SIG-M5 (cell line): Measurements from ENCODE around the gene KCNJ16.

Source experiments
- DNase-seq: peaks from one replicate; lab custom pipeline; 2025; lab: John Stamatoyannopoulos, UW

Gene KCNJ16

GRCh38 chr17:70130289-70130688, 55.3 kb downstream of the KCNJ16 start:
- no peak for DNase-seq

GRCh38 chr17:70132505-70132904, 57.5 kb downstream of the KCNJ16 start:
- no peak for DNase-seq

DNA sequence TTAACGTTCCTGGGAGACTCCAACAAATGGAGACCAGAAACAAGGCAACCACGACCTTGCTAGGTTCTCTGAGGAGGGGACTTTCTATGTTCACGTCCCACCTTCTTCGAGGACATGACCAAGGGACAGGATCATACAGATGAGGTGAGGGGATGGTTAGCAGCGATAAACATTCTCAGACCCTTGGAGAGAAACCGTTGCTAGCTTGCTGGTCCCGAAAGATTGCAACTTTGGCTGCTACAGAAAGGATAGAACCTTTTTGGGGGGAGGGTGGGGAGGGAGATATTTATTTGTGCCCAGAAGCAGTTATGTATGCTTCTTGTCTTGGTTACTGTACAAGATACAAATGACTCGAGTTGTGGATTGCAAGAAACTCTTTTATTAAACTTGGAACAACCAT, 59.0 kb downstream of the KCNJ16 start:
- no peak for DNase-seq

GRCh38 chr17:70134777-70135176, 59.8 kb downstream of the KCNJ16 start:
- no peak for DNase-seq

- no peak for DNase-seq
Observed at GRCh38 chr17:70136131-70136530, 61.1 kb downstream of the KCNJ16 start.

DNA sequence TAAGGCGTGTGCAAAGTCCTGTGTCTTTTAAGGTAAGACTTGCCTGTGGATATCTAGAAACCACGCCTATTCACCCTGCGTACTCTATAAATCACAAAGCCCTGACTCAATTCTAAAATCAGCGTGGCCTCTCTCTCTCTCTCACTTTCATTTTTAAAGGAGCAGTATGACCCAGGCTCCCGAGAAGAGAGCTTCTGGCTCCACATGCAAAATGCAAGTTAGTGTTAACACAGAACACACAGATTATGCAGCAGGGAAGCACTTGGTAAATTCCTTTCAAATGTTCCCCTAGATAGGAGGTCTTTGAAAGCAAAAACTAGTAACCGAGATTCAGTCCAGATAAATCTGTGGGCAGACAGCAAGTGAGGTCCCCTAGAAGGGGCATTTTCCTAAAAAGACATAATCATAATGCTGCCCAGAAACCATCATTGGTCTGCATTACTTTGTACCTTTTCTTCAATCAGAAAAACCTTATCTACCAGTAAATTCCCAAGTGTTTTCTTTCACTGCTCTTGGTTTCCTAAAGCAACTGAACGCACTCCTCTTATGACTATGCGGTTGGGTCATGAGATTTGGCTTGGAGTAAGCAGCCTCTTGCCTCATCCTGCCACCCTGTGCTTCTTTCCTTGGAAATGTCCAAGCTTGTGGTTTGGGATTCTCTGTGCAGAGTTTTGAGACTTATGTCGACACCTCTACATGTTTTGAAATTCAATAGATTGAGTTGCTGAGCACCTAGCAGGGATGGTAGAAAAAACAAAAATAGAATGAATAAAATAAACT, 62.6 kb downstream of the KCNJ16 start:
- DNase-seq: no peak

GRCh38 chr17:70138291-70138865, 63.4 kb downstream of the KCNJ16 start:
- DNase-seq: no peak

DNA sequence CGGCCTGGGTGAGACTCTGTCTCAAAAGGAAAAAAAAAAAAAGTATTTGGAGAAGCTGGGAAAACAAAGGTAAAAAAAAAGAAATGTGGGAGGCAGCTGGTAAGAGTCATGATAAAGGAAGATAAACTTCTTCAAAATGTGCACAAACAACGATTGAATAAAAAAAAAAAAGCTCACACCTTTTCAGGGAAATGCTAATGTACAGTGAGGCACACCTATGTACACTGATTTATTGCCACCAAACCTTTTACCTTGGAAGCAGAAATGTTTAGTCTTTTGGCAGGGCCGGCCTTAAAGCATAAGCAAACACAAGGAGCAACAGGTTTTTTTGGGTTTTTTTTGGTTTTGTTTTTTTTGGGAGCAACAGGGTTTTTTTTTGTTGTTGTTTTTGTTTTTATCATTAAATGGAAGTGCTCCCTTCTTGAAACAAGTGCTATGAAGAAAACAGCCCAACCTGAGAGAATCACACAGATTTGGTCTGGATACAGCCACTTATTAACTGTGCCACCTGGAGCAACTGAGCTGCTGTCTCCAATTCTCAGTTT, 64.5 kb downstream of the KCNJ16 start:
- DNase-seq: no peak

- DNase-seq: no peak
Observed at GRCh38 chr17:70144260-70144846, 69.3 kb downstream of the KCNJ16 start.

- DNase-seq: no peak
Observed at GRCh38 chr17:70153210-70153609, 78.2 kb downstream of the KCNJ16 start.

- no peak for DNase-seq
Observed at GRCh38 chr17:70157151-70157550, 82.1 kb downstream of the KCNJ16 start.

GRCh38 chr17:70158180-70158579, 83.2 kb downstream of the KCNJ16 start:
- DNase-seq: no peak

DNA sequence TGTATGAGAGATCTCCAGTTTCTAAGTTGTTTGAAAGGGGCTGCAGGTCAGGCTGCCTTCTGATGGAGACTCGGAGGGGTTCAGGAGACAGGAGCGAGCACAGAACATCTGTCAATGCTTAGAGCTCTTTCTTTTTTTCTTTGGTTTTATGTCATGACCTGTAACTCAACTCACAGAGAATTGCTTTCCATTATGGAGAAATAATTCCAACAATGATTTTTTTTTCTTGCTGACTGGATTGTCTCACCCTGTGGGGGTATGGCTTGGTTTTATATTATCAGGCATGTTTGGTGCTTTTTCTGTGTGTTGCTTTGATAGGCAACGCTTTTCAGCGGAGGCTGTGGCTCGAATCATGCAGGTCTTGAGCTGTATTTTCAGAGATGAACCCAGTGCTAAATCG, 83.6 kb downstream of the KCNJ16 start:
- no peak for DNase-seq

GRCh38 chr17:70159980-70160379, 85.0 kb downstream of the KCNJ16 start:
- no peak for DNase-seq

GRCh38 chr17:70161519-70161918, 86.5 kb downstream of the KCNJ16 start:
- no peak for DNase-seq

DNA sequence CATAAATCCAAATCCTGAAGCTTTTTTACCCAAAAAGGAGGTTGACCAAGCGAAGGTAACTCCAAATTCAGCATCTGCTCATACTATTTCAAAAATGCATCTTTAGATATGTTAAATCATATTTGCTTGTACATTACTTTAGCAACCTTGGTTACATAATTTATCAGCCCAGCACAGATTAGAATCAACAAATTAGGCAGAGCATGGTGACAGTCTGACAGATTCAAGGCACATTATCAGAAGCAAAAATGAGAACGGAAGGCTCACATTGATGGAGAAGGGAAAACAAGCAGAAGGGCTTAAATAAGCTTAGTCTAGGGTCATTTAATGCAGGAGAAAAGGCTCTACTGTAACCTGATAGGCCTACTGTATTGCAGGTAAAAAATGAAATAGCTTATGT, 90.4 kb downstream of the KCNJ16 start:
- DNase-seq: no peak

GRCh38 chr17:70166615-70167014, 91.6 kb downstream of the KCNJ16 start:
- DNase-seq: no peak

DNA sequence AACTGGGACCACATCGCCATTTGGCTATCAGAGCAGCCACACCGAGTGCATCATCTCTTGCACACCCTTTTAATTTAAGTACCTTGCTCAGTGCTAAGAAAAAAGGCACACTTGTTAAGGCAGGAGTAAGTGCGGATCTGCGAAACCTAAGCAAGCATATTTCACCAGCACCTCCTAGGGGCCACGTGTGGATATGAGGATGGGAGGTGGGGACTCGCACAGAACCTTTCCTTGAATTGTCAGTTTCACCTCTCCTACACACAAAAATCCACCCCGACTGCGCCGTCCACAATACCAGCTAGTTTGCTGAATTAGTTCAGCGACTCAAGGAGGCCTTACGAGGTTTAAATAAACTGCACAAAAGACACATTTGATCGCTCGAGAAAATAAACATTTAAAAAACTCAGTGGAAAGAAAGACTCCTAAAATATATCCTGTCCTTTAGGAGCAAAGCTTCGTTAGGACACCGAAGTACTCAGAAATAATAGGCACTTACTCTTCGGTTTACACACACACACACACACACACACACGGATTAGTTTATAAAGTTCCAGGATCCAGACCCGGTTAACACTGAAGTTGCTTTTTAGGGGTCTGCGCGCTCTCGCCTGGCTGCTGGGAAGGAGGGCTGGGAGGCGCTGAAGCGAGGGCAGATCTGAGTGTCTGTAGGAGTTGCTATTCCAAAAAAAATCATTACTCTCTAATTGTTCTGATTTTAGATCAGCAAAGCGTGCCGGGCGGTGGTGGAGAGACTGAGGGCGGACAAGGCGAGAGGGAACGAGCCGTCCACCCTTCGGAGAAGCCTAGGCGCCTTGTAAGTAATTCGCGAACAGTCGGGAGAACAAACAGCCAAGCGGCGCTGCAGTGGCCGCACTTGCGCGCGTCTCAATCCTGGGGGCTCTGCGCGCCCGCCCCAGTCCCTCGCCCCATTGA, 93.3 kb downstream of the KCNJ16 start:
- no peak for DNase-seq

DNA sequence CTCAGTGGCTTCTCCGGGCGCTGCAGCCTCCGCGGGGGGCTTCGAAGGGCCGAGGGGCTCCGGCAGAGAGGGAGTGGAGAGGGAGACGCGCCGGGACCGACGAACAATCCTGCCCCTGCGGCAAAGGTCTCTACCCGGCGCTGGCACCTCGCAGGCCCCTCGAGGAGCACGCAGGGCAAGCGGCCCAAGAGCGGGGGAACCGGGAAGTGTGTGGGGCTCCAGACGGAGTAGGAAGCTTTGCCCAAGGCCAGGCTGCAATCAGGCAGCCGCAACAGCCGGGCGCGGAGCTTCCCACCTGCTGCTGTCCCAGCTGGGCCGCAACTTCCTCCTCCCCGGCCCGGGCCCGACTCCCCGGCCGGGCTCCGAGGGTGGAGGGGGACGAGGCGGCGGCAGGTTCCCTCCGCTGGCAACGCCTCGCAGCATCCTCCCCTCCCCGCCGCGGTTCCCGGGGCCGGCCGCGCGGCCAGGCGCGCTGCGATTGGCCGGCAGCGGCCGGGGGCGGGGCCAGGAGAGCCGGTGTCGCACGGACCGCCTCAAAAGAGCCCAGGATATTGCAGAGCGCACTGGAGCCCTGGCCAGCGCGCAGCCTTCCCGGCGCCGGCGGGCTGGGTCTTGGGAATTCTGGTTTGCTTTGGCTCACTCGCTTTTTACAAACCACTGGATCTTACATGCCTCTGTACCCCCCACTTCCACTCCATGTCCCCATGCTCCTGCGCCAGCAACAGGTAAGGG, 94.1 kb downstream of the KCNJ16 start, which contains the start of gene KCNJ2:
KCNJ2 (plus strand) TSS at position 556 of the 732 bp plus-strand sequence. CDS start 5,508 bp downstream, outside the sequence.
- DNase-seq: peak; percentile 28

DNA sequence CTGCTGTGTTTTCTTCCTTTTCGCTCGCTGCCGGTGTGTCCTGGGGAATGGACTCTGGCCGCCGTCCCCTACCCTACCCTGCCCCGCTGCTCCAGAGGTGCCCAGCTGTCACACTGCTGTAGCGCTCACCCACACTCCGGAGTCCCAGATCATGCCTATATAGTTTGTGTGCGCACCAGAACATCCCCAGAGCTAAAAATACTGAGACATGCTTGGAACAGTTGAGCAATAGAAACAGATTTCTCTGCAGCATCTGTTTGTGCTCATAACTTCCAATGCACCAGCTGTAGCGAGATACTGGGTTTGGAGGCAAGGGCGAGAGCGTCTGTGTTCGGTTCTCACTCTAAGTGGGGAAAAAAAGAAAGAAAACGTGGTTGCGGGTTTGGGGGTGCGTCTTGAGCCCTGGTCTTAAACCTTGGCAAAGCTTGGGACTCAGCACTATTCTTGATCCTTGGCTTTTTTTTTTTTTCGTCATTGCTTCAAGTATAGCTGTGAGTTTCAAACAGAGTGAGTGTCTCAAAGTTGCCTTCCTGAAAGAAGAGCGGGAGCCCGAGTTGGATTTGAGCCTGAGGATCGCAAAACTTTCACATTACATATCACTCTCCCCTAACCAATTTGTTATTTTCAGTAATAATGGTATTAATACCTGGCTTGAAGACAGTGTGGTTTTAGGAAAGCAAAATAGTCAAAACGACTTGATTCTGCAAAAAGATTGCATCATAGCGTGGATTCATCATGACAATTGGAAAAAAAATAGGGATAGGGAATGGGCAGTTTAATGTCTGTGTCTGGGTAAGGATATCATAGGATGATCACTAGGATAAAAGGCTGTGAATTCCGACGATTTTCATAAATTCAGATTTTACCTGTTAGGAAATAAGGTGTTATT, 94.9 kb downstream of the KCNJ16 start:
- no peak for DNase-seq
